Thyroid gland (tissue), 4 donors: ENCODE data around the gene KIRREL2.

Experiments used
- CTCF ChIP-seq, 6 experiments: fragments of 200-600 bp in 3 of 6; fragments of 450-650 bp in 3 of 6; sonication (generic) in 3 of 6; IDR thresholded peaks; one replicate each; pipeline ENCODE4 v1.5.1; 2016 to 2019; ENCODE audit warnings: antibody characterized with exemption in 6 of 6, mild to moderate bottlenecking in 2 of 6, inconsistent platforms in 1 of 6, moderate library complexity in 1 of 6
- POLR2A ChIP-seq, 2 donors: fragments of 450-650 bp; IDR thresholded peaks; one replicate each; pipeline ENCODE4 v1.6.1; 2017; ENCODE audit warnings: antibody characterized with exemption in 2 of 2, mild to moderate bottlenecking in 2 of 2, moderate library complexity in 1 of 2

DNA sequence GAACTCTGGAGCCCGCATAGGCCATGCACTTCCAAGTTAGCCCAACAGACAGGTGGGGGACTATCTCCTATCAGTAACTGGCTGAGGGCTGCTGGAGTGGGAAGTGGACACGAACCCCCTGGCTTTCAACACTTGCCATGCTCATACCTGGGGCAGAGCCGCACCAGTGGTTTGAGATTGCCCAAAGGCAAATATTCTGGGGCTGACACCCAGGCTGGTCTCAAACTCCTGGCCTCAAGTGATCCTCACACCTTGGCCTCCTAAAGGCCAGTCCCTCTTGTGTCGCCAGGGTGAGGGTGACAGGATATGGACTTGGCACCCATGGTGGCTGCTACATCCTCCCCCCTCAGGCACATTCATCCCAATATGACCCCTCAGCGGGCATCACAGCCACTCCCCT, 30.5 kb downstream of the KIRREL2 start:
- TF ChIP-seq CTCF (IDR thresholded peaks at IDR 0.05), result no peak
- TF ChIP-seq POLR2A (IDR thresholded peaks at IDR 0.05), result no peak
